Colonic mucosa (tissue), 4 donors: Measurements from ENCODE around the gene DEFB126. TPM values are rescaled to one million over a fixed set of nuclear protein-coding genes. Genes with fewer than 3 reads are reported as not detected.

Experiments used
- DNase-seq: peaks from one replicate; pipeline ENCODE4 v3.0.0-alpha.2; 2020
- H3K27ac ChIP-seq: fragments of 200-600 bp; one replicate; pipeline ENCODE4 v1.8.0; 2021
- H3K27me3 ChIP-seq: fragments of 200-600 bp; one replicate; pipeline ENCODE4 v1.8.0; 2021
- H3K36me3 ChIP-seq: fragments of 200-600 bp; one replicate; pipeline ENCODE4 v1.8.0; 2021
- H3K4me1 ChIP-seq: fragments of 200-600 bp; one replicate; pipeline ENCODE4 v1.8.0; 2021; ENCODE audit warnings: mild to moderate bottlenecking
- H3K4me3 ChIP-seq: fragments of 200-600 bp; one replicate; pipeline ENCODE4 v1.8.0; 2021
- H3K9ac ChIP-seq, 2 donors: one replicate each; pipeline ENCODE4 v1.7.0; 2013; ENCODE audit warnings: control low read depth in 2 of 2, low read depth in 2 of 2, low read length in 2 of 2
- H3K9me3 ChIP-seq: fragments of 200-600 bp; one replicate; pipeline ENCODE4 v1.8.0; 2021
- CTCF ChIP-seq: fragments of 200-600 bp; IDR thresholded peaks from one replicate; pipeline ENCODE4 v1.8.0; 2022; ENCODE audit warnings: antibody characterized with exemption, mild to moderate bottlenecking
- intact Hi-C: fragments of 100-400 bp; cut with DNase I; formaldehyde crosslinking; loops from one replicate; pipeline ENCODE4 v1.14.1; 2022
- total RNA-seq, 2 donors: library from RNA; stranded (reverse); fragmentation: NEBNext Ultra II Directional in 1 of 2; extraction: Animal tissue kit (Norgen Biotek cat#: 25700) in 1 of 2; gene quantifications; one replicate each; pipeline ENCODE4 v1.2.1, GENCODE V29; 2021
- donor health status: healthy.
- donor health status: DM: no; HTN: no; CAD: no.
- donor health status: DM: no; HTN: no; CAD: no.

DEFB126 gene
- total RNA-seq, 2 donors from 2014 or later: not detected

GRCh38 chr20:189611-190010 is 47.2 kb downstream of the DEFB126 start, which contains the start of gene DEFB128:
Gene DEFB128 (minus strand): TSS chr20:189711. CDS start chr20:189623, 88 bp downstream.
- intact Hi-C loops: no loop called here
- no peak for DNase-seq
- Histone ChIP-seq H3K27ac (no peak within 1 kb of the TSS), H3K9ac (no peak within 1 kb of the TSS), H3K36me3 (no peaks in the 10 kb centered on the region), H3K27me3 (no peaks in the 10 kb centered on the region), H3K4me1 (no peaks in the 10 kb centered on the region), H3K9me3 (no peaks in the 10 kb centered on the region), H3K4me3 (no peak within 1 kb of the TSS)
- TF ChIP-seq CTCF: no peak

Other genes with a start within 250 kb of the DEFB126 start
- not detected for gene DEFB125, start 54.9 kb upstream of the DEFB126 start, total RNA-seq
- not detected for gene DEFB127, start 14.9 kb downstream of the DEFB126 start, total RNA-seq
- not detected for gene DEFB128, start 47.1 kb downstream of the DEFB126 start, total RNA-seq
- not detected for gene DEFB129, start 84.7 kb downstream of the DEFB126 start, total RNA-seq
- not detected for gene DEFB132, start 115.1 kb downstream of the DEFB126 start, total RNA-seq
- 1 to 10 TPM; 7.9 to 8.2 TPM for gene C20orf96, start 148.2 kb downstream of the DEFB126 start, total RNA-seq
- gene ZCCHC3, start 155.0 kb downstream of the DEFB126 start, total RNA-seq: 10 to 100 TPM; 13.7 to 15.6 TPM
- gene SOX12, start 183.0 kb downstream of the DEFB126 start, total RNA-seq: 1 to 10 TPM; 5.0 to 7.5 TPM
- gene NRSN2, start 204.5 kb downstream of the DEFB126 start, total RNA-seq: 10 to 100 TPM; 11.2 to 18.3 TPM
- gene TRIB3, start 238.2 kb downstream of the DEFB126 start, total RNA-seq: 10 to 100 TPM; 13.5 to 48.5 TPM